K562 (cell line): ENCODE measurements around the gene AOC3. TPM values are rescaled to one million over a fixed set of nuclear protein-coding genes. Genes with fewer than 3 reads are reported as not detected.

Experiments
- BCL6 ChIP-seq: fragments of 250-450 bp; sonication (Bioruptor Pico); IDR thresholded peaks from 2 replicates; pipeline ENCODE4 v1.4.0; 2020
- CHD1 ChIP-seq: fragments of 200-600 bp; sonication (generic); IDR thresholded peaks from one replicate; pipeline ENCODE4 v1.6.1; 2012; ENCODE audit warnings: mild to moderate bottlenecking, moderate library complexity, low read length, inconsistent platforms
- CSDE1 ChIP-seq, 2 experiments: fragments of 450-650 bp; IDR thresholded peaks; 2 replicates each; pipeline ENCODE4 v1.6.1; 2016; ENCODE audit warnings: mild to moderate bottlenecking in 1 of 2
- ELF1 ChIP-seq: fragments of 200-800 bp; sonication (Bioruptor generic); IDR thresholded peaks from 2 replicates; pipeline ENCODE4 v1.6.1; 2016; ENCODE audit warnings: missing genetic modification characterization, missing compliant biosample characterization
- SIX5 ChIP-seq, 2 experiments: IDR thresholded peaks; 2 replicates each; pipeline ENCODE4 v1.6.1; 2011; ENCODE audit warnings: low read length in 2 of 2, borderline replicate concordance in 1 of 2, low read depth in 1 of 2, mild to moderate bottlenecking in 1 of 2, moderate library complexity in 1 of 2; ENCODE audit not compliant: insufficient read depth in 1 of 2
- SMAD2 ChIP-seq: fragments of 150-350 bp; IDR thresholded peaks from 2 replicates; pipeline ENCODE4 v1.6.1; 2014; ENCODE audit warnings: low read depth, mild to moderate bottlenecking, low read length
- SRF ChIP-seq, 2 experiments: fragments of 250-450, 450-650 bp in 1 of 2; sonication (Bioruptor Pico) in 1 of 2; sonication (generic) in 1 of 2; formaldehyde crosslinking; IDR thresholded peaks; 2 replicates each; pipeline versions ENCODE4 v1.5.0 to v1.5.1; 2020 to 2022; ENCODE audit warnings: mild to moderate bottlenecking in 1 of 2, missing genetic modification reagents in 1 of 2
- STAT5B ChIP-seq: fragments of 250-450 bp; sonication (Bioruptor Pico); IDR thresholded peaks from 2 replicates; pipeline ENCODE4 v1.8.0; 2021; ENCODE audit warnings: mild to moderate bottlenecking, inconsistent platforms
- ZNF140 ChIP-seq: fragments of 250-450 bp; sonication (Bioruptor Pico); IDR thresholded peaks from 2 replicates; pipeline ENCODE4 v1.8.0; 2021; ENCODE audit warnings: moderate library complexity, mild to moderate bottlenecking, inconsistent platforms
- polyA plus RNA-seq, 8 experiments: library from polyadenylated mRNA; depleted of rRNA in 4 of 8; stranded (reverse) in 5 of 8; unstranded in 3 of 8; fragments of >200 nt; fragmentation: Nextera tagmentation in 2 of 8; fragmentation: Illumina TruSeq in 1 of 8; extraction: Ambion mirVana in 2 of 8; extraction: Trizol in 1 of 8; gene quantifications; 2 replicates each; pipeline versions ENCODE4 v1.2.1 to v1.2.3, GENCODE V29; 2011 to 2014; ENCODE audit warnings: inconsistent platforms in 1 of 8, missing spikeins in 1 of 8
- total RNA-seq, 7 experiments: library from RNA; depleted of rRNA in 6 of 7; stranded (reverse); fragments of >200 nt in 6 of 7; fragmentation: Illumina TruSeq in 2 of 7; extraction: Trizol in 2 of 7; gene quantifications; 2 replicates each; pipeline versions ENCODE4 v1.2.1 to v1.2.3, GENCODE V29; 2011 to 2021; ENCODE audit warnings: low replicate concordance in 1 of 7
- TF ChIP-seq, protein P1 (sequence below), 2 experiments: fragments of 450-650 bp; conservative IDR thresholded peaks; 2 replicates each; pipeline ENCODE4 v1.6.1; 2017; ENCODE audit warnings: mild to moderate bottlenecking in 2 of 2, moderate library complexity in 2 of 2
- TF ChIP-seq, protein P2 (sequence below), 2 experiments: fragments of 450-650 bp; IDR thresholded peaks; 2 replicates each; pipeline ENCODE4 v1.6.1; 2016
- TF ChIP-seq, protein P3 (sequence below), 2 experiments: IDR thresholded peaks in 1 of 2; conservative IDR thresholded peaks in 1 of 2; 2 replicates each; pipeline ENCODE4 v1.6.1; 2016; ENCODE audit warnings: low read depth in 2 of 2, mild to moderate bottlenecking in 1 of 2, missing compliant biosample characterization in 1 of 2, missing genetic modification characterization in 1 of 2, moderate library complexity in 1 of 2
- TF ChIP-seq, protein P4 (sequence below): fragments of 250-450 bp; sonication (Bioruptor Pico); IDR thresholded peaks from 2 replicates; pipeline ENCODE4 v1.4.0; 2020; ENCODE audit warnings: mild to moderate bottlenecking, moderate library complexity
- TF ChIP-seq, protein P5 (sequence below): sonication (generic); formaldehyde crosslinking; IDR thresholded peaks from 2 replicates; pipeline ENCODE4 v1.9.0; 2022; ENCODE audit warnings: mild to moderate bottlenecking, missing genetic modification reagents

Gene AOC3
- total and polyA plus RNA-seq, 9 of the 15 experiments (the other 6 are each of a cell fraction or from before 2014, with no cell fraction given), result 0.09 to 0.42 (median 0.22) TPM; not detected in 3

DNA sequence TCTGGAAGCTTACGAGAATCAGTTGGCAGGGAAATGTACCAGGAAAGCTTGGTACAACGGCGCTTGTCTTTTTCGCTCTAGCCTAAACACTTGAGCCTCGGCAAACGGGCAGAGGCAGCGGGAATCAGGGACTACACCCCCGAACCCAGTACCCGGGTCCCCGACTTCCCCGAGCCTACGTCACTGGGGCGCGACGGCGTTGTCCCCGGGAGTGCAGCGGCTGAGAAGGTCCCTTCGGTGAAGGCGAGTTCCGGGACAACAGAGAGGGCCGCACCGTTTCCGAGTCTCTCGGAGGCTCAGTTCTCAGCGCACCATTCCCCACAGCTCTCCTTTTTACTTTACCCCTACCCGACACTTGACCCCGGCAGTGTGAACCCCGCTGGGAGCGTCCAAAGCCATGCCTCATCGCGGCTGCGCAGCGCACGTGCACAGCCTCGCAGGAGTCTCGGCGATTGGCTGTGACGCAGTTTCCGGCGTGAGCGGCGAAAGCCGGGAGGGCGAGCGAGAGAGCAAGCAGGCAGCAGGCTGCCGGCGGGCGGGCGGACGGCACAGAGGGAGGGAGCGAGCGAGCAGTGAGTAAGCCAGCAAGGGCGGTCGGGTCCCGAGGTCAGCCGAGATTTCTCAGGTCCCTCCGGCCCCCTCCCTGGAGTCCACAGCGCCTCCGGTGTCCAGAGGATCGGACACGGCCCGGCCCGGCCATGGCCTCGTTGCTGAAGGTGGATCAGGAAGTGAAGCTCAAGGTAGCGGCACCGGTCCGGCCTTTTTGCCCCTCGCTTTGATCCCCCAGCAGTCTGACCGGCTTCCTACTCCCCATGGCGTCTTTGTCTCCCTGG is 17.8 kb upstream of the AOC3 start, which contains the start of gene PSME3 (continued):
- TF ChIP-seq ZNF140 (CRISPR knock-in tag) (no peak), CHD1 (no peak), ELF1 (tag) (peak; percentile 93), SRF (CRISPR knock-in tag; IDR thresholded peaks at IDR 0.05) (no peak; a peak in 1 of 4 replicates), CSDE1 (IDR thresholded peaks at IDR 0.05) (no peak), STAT5B (CRISPR knock-in tag) (no peak), BCL6 (CRISPR knock-in tag) (no peak), SMAD2 (no peak), SIX5 (IDR thresholded peaks at IDR 0.05; ENCODE audit: borderline replicate concordance in 1 of 2, insufficient read depth in 1 of 2, low read depth in 1 of 2, low read length in 2 of 2) (peak; percentile 16 to 57; a peak in 3 of 4 replicates)
- TF ChIP-seq, protein P1, sequence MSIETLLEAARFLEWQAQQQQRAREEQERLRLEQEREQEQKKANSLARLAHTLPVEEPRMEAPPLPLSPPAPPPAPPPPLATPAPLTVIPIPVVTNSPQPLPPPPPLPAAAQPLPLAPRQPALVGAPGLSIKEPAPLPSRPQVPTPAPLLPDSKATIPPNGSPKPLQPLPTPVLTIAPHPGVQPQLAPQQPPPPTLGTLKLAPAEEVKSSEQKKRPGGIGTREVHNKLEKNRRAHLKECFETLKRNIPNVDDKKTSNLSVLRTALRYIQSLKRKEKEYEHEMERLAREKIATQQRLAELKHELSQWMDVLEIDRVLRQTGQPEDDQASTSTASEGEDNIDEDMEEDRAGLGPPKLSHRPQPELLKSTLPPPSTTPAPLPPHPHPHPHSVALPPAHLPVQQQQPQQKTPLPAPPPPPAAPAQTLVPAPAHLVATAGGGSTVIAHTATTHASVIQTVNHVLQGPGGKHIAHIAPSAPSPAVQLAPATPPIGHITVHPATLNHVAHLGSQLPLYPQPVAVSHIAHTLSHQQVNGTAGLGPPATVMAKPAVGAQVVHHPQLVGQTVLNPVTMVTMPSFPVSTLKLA (conservative IDR thresholded peaks at IDR 0.05), result peak; percentile 100
- TF ChIP-seq, protein P2, sequence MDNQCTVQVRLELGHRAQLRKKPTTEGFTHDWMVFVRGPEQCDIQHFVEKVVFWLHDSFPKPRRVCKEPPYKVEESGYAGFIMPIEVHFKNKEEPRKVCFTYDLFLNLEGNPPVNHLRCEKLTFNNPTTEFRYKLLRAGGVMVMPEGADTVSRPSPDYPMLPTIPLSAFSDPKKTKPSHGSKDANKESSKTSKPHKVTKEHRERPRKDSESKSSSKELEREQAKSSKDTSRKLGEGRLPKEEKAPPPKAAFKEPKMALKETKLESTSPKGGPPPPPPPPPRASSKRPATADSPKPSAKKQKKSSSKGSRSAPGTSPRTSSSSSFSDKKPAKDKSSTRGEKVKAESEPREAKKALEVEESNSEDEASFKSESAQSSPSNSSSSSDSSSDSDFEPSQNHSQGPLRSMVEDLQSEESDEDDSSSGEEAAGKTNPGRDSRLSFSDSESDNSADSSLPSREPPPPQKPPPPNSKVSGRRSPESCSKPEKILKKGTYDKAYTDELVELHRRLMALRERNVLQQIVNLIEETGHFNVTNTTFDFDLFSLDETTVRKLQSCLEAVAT (IDR thresholded peaks at IDR 0.05), result 0 out of 4 replicates have a peak, but pooled peaks have one; percentile 9 to 90
- TF ChIP-seq, protein P3, sequence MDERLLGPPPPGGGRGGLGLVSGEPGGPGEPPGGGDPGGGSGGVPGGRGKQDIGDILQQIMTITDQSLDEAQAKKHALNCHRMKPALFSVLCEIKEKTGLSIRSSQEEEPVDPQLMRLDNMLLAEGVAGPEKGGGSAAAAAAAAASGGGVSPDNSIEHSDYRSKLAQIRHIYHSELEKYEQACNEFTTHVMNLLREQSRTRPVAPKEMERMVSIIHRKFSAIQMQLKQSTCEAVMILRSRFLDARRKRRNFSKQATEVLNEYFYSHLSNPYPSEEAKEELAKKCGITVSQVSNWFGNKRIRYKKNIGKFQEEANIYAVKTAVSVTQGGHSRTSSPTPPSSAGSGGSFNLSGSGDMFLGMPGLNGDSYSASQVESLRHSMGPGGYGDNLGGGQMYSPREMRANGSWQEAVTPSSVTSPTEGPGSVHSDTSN (CRISPR knock-in tag; IDR thresholded peaks at IDR 0.05; ENCODE audit: low read depth), result no peak
- TF ChIP-seq, protein P3 (tag; conservative IDR thresholded peaks at IDR 0.05; ENCODE audit: low read depth), result no peak
- TF ChIP-seq, protein P4, sequence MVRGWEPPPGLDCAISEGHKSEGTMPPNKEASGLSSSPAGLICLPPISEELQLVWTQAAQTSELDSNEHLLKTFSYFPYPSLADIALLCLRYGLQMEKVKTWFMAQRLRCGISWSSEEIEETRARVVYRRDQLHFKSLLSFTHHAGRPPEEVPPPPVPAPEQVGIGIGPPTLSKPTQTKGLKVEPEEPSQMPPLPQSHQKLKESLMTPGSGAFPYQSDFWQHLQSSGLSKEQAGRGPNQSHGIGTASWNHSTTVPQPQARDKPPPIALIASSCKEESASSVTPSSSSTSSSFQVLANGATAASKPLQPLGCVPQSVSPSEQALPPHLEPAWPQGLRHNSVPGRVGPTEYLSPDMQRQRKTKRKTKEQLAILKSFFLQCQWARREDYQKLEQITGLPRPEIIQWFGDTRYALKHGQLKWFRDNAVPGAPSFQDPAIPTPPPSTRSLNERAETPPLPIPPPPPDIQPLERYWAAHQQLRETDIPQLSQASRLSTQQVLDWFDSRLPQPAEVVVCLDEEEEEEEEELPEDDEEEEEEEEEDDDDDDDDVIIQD (CRISPR knock-in tag), result no peak
- TF ChIP-seq, protein P5, sequence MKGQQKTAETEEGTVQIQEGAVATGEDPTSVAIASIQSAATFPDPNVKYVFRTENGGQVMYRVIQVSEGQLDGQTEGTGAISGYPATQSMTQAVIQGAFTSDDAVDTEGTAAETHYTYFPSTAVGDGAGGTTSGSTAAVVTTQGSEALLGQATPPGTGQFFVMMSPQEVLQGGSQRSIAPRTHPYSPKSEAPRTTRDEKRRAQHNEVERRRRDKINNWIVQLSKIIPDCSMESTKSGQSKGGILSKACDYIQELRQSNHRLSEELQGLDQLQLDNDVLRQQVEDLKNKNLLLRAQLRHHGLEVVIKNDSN (CRISPR knock-in tag), result peak; percentile 70
